Measurements from ENCODE around the gene MTUS2.
A peak's percentile ranks its signal among the peaks of the same experiment; 100 is the strongest.

The MTUS2 gene

DNA sequence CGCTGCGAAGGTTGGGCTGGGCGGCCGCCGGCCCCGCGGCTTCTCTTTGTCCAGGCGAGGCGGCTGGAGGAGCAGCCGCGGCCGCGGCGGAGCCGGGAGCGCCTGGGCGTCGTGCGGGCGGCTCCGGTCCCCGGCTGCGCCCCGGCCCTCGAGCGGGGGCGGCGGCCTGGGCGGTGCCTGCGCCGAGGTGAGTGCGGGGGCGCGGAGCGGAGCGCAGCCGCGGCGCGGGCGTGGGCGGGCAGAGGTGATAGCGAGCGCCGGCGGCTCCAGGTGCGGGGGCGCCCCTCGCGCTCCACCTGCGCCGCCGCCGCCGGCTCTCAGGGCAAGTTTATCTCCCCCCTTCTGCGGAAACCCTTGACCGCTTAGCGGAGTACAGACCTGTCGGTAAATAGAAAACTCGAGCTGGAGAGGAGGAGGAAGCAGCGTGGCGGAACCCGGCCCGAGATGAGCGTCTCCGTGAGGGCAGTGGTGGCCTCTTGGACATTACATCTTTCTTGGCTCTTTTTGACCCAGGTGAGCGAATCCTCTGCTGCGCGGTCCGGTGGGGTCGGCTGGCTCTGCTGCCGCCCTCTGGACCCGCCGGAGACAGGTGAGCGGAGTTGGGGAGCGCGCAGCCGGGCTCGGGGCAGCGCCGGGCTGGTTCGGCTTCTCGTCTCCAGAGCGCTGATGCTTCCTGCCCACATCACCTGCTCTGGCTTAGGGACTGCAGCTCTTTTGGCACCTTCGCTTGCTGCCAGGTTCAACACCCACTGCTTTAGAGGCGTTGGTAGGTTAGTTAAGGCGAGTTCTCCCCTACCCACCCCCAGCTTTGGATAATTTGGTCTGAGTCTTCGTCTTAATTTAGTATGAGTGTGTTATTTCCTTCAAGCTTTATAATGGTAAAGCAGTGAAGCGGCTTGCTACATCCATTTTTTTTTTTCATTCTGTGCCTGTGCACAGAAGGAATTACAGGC is at the start of gene MTUS2:
MTUS2 (plus strand) TSS at position 241 of the 953 bp plus-strand sequence.
- DNase-seq (ENCODE audit: low read depth in 2 of 2), result peak; percentile 17 to 58

DNA sequence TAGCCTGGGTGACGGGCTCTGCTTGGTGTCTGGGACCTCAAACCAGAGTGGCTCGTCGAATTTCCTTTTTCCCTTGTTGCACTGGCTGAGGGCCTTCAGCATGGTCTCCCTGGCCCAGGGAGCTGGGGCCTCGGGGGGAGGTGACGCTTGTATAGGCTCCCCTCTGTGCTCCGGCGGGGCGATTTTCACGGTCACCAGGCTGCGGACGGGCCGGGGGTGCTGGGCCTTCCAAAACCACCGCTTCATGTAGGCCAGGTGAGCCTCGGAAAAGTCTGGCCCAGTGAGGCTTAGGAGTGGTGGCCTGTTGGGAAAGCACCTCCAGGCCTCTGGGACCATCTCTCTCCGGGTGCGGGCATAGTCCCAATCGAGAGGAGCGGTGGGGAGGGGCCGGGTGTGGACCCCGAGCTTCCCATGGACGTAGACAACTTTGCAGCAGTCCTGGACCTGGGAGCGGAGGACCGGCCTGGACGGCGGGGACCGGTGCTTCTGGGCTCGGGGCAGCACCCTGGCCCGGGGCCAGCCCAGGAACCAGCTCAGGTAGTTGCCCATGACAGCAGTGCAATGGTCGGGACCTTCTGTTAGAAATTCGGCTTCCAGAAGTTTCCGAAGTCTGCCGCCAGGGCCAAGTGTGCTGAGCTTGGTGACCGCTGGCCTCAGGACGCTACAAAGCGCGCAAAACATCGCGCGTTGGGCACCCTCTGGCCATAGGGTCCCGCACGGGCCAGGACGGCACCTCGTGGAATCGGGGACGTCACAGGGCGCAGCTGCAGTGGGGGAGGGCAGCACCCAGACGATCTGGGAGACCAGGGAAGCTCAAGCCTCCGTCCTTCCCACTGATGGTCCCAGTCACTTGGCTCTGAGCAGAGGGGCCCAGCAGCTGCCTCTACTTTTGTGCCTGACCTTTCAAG is 41.6 kb upstream of the MTUS2 start:
- no peak for DNase-seq (ENCODE audit: low read depth in 2 of 2)

DNA sequence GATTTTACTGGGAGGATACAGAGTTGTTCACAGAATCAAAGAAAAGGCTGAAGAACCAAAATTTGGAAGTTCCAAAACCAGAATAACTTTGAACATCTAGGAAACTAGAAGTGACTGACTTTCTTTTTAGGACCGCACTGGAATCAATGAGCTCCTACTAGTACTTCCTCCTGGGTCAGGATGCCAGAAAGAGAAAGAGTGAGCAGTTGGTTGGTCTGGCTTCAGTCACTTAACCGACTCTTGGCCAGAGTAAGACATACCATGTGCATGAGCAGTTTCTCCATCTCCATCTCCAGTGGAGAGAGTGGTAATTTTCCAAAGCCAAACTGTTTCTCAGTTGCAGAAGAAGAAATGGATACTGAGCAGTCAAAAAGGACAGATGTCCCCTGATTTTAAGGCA is 27.1 kb upstream of the MTUS2 start:
- DNase-seq (ENCODE audit: low read depth in 2 of 2), result no peak

DNA sequence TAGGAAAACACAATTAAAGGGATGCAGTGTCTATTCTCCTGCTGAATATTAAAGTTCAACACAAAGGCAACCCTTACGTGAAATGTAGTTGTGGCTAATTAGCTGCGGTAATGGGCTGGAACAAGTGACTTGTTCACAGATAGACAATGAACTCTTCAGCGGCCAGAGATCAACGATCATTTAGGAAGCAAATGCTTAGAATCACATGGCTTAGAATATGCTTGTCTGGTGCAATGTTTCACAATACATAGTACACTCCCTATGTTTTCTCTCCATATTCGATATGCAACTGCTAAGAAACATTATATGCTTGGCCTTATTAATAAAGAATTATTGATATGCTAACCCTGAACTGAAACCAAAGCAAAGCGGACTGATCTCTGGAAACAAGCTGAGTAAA is 25.7 kb upstream of the MTUS2 start:
- DNase-seq (ENCODE audit: low read depth in 2 of 2), result no peak

DNA sequence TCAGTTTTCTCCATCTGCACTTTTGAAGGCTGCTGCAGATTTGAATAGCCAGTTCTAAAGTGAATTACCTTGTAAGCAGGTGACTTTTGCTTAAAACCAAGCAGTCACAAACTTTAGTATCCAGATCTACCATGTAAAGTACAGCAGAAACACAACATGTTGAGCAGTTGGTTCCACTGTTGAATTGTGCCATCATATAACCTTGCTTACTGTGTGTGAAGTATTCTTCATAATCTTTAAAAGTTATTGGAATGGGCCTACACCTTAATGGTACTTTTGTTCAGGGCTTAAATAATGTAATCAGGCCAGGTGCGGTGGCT is 23.2 kb upstream of the MTUS2 start:
- DNase-seq (ENCODE audit: low read depth in 2 of 2), result no peak

DNA sequence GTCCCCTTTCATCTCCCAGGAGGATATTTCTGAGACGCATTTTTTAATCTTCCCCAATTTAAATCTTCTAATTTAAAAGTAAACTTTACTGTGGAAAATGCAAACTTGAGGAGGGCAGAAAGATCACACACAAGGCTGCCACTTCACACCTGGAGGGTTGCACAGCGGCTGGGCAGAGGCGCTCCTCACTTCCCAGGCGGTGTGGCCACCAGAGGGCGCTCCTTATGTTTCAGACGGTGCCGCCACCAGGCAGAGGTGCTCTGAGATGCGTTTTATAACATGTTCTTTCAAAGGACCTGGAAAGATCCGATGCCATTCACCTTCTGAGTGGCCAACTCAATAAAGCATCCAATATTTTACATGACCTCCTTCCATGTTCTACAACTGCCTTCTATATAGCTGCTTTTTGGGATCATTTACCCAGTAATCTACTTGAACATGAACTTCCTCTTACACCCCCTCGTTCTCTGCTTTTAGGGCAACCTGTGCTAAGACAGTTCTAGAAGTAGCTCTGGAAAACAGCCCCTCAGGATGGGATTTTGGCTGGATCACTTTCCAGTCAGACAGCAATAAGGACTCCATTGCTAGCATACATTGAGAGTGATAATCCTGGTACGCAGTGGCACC is 14.8 kb upstream of the MTUS2 start:
- no peak for DNase-seq (ENCODE audit: low read depth in 2 of 2)

DNA sequence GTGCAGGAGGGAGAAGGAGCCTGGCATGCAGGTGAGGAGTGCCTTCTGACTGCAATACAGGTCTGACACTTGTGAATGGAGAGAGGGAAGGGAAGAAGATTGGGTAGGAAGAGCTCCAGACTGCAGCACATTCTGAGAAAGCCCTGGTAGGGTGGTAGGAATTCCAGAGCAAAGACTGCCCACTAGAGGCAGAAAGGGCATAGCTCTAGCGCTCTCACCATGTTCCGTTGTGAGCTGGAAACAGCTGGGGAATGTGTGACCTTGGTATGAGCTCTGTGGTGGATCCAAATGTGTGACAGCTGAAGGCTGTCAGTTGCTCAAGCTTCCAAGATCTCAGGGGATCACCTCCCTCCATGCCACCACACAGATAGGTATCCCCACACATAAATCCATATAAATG is 2.9 kb upstream of the MTUS2 start:
- no peak for DNase-seq (ENCODE audit: low read depth in 2 of 2)

DNA sequence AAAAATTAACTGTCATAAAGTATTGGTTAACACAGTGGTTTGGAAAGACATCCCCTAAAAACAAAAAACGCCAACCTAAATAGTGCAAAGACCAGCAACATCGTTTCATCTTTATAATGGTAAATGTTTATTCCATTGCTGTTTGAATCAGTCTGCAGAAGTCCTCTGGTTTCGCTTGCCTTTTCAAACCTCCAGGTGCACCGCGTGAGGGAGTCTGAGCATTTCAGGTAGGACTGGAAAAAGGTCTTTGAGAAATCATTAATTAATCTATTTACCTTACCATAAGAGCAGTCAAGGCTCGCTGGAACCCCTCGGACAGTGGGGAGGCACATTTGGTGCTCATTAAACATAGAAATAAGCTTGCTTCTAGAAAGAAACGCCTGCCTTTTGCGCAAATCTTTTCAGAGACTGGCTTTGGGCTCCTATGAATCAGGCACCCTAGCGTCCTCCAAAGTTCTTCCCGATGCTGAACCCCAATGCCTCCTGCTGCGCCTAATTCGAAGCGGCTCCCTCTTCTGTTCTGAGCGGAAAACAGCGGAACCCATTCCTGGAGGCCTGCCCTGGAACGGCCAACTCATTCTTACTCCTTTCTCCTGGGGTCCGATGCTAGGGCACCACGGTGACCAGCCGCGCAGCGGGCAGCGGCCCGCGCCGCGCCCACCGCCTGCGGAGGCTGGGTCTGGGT is 951 bp upstream of the MTUS2 start:
- DNase-seq (ENCODE audit: low read depth in 2 of 2), result no peak

DNA sequence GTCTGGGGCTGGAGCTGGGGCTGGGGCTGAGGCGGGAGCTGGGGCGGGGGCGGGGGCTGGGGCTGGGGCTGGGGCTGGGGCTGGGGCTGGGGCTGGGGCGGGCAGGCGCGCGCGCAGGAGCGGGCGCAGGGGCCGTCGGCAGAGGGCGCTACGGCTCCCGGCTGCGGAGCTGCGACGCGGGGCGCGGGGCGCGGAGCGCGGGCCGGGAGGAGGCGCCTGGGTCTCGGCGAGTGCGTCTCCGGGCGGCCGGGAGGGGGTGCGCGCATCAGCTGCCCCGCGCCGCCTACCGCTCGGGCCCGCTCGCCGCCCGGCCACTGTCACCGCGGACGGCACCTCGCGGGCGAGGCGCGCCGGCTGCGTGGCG is 422 bp upstream of the MTUS2 start:
- peak in 1 of 2 donors; percentile 8 for DNase-seq (ENCODE audit: low read depth in 2 of 2)

DNA sequence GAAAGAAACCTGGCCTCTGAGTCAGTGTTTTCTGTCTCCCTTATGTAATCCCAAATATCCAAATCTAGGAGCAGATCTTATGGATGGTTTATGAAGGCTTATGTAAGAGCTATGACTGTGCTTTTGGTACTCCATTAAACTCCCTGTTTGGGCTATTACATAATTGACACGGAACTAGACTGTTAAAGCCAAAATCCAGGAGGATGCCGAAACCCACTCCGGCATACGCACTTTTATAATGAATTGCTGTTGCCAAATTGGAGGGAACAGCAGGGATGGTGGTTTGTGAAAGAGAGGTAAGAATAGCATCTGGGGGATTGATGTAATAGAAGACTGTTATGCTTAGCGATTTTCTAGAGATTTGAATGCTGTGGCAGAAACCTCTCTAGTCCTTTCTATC is 2.0 kb downstream of the MTUS2 start:
- DNase-seq (ENCODE audit: low read depth in 2 of 2), result no peak

DNA sequence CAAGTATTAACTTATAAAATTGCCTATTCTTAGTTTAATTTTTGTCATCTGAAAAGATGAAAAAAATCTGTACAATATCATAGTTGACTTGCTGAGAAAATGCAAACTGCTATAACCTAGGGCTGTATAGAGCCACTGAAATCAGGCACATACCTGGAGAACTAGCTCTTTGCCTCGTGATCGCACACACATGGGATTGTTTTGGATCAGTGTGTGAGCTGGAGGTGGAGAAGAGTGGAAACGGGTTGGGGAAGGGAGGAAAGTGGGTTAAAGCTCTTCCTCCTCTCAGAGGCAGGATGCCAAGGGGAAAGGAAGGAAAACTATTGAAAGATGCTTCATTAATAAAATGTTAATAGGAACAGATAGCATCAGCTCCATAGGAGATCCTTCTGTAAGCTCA is 2.7 kb downstream of the MTUS2 start:
- DNase-seq (ENCODE audit: low read depth in 2 of 2), result no peak

DNA sequence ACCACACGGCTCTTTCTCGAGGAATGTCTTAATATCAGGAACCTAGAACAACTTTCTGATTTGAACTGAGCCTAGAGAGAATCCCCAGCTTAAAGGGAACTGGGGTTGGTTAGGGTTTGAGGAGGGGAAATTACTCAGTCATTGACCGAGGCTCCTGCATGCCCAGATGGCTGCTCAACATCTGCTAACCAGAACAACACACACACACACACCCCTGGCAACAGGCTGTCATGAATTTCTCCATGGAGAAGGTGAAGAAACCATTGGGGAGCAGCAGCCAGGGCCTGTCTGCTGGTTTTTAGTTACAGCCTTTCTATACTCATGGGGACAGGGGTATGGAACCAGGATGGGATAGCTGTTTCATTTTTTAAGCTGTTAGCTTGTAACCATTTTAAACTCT is 5.2 kb downstream of the MTUS2 start:
- no peak for DNase-seq (ENCODE audit: low read depth in 2 of 2)

DNA sequence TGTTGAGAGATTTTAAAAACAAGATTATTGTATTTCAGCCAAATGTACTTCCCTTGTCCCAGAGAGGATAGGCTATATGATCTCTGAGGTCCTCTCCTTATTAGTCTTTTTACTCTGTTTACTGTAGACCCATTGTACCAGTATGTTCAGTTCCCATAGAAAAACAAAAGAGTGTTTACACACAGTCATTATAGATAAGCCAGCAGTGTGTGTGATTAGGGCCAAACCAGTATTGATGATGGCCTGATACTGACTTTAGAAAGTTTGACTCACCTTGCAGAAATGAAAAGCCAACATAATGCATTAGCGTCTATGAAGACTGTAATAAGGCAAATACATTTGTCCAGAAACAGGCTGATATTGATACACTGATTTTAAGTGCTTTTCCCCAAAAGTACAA is 6.2 kb downstream of the MTUS2 start:
- no peak for DNase-seq (ENCODE audit: low read depth in 2 of 2)

DNA sequence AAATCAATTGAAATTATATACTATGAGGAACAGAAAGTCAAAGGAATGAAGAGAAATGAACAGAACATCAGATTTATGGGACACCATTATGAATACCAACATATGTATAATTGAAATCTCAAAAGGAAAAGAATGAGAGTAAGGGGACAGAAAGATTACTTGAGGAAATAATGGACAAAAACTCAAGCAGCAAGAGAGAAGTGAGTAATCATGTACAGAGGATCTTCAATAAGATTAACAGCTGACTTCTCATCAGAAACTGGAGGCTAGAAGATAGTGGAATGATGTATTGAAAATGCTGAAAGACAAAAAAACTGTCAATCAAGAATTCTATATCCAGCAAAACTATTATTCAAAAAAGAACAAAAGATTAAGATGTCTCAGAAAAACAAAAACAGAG is 10.4 kb downstream of the MTUS2 start:
- DNase-seq (ENCODE audit: low read depth in 2 of 2), result no peak

DNA sequence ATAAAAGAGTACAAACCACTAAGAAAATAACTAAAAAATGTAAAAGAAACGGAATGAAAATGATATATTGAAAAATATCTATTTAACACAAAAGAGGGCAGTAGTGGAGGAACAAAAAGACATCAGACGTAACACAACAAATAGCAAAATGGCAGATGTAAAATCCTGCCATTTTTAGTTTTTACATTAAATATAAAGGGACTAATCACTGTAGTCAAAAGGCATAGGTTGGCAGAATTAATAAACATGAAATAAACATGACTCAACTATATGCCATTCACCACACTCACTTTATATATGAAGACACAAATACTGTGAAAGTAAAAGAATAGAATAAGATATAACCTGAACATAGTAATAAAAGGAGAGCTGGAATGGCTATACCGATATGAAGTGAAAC is 11.0 kb downstream of the MTUS2 start:
- no peak for DNase-seq (ENCODE audit: low read depth in 2 of 2)

DNA sequence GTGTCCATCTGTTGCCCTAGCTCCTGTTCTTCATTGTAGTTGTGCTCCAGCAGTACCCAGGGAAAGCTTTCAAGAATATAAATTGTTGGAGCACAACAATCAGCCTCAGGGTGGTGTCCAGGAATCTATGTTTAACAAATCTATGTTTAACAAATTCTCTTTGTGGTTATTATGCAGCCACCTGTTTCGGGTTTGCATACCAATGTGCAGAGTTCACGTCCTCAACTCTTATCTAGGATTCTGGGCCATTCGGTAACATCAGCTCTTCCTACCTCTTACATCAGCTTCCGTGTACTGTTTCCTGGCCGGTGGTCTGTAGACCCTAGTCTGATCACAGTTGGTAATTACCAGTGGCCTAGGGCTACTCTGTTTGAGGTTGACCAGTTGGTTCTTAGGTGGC is 17.0 kb downstream of the MTUS2 start:
- DNase-seq (ENCODE audit: low read depth in 2 of 2), result no peak

DNA sequence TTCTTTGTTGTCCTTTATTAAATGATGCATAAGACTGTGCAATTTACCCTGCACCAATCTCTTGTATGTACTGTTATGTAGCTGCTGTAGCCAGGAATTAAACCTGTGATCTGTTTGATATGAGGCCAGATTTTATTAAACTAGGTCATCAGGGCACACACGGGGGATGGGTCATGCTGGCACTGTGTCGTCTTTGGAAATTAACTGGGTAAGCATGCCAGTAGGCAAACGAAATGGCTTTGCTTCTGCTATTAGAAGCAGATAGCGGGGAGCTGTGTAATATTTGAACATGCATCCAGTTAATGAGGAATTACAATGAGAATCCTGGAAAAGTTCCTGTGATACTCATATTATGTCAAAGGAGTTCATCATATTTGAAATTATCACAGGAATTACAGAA is 23.5 kb downstream of the MTUS2 start:
- DNase-seq (ENCODE audit: low read depth in 2 of 2), result no peak

DNA sequence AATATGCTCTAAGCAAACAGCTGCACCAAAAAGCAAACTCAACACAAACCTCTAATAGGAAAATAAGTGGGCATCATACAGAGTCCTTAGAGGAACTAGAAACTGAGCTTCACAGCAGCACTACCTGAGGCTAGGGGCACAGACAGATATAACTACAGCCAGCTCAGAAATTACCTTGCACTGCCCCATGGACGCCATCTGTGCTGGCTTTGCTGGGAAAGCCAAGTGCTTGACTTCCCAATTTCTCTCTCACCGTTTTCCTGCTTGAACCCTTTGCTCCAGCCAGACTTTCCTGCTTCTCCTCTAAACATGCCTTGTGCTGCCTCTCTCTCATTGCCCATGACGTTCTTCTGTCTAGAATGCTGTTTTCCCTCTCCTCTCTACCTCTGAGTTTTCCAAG is 29.3 kb downstream of the MTUS2 start:
- no peak for DNase-seq (ENCODE audit: low read depth in 2 of 2)

DNA sequence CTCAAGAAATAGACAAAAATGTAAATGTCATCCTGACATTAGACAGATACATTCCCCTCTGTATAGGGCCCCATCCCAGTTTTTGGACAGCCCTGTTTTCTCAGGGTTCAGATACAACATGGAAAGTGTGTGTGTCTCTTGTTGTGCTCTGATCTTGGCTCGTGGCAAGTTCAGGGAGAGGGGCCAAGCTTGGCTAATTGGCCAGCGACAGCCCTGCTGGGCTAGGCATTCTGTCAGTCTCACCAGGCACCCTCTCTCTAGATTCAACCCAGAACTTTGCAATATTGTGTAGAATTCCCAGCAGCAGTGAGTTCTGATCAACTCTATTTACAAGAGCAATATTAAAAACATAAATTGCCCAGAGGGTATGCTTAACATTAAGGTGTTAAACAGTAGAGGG is 30.1 kb downstream of the MTUS2 start:
- DNase-seq (ENCODE audit: low read depth in 2 of 2), result no peak

DNA sequence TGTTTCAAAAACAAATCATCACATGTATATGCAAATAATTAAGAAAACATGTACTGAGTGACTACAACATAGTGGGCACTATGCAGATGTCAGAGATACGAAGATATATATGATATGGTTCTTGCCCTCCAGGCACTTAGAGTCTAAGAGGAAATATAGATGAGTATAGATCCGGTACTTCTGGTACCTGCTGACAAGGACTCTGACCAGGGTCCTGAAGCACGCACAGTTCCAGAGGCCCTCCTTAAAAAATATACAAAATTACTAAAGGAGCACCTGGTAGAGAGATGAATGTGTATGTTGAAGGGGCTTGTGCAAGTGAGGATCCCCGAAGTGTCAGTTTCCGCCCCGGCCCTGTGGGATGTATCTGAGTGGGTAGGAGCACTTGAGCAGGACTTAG is 31.3 kb downstream of the MTUS2 start:
- no peak for DNase-seq (ENCODE audit: low read depth in 2 of 2)

DNA sequence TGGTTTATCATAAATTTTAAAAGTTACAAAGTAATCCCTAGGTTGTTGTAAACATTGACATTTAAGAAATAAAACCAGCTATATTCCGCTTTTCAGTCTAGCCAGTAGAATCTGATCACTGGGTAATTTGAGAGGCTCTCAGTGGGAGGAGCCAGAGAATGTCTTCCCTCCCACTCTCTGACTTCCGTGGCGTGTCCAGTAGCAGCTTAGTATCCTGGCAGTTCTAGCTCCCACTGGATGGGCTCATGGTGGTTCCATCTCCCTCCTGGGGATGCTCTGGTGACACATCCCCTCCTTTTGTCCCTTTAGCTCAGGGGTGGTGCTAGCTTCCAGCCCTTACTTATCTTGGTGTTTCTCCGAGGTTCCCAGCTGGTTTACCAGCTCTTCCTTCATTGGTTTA is 34.5 kb downstream of the MTUS2 start:
- DNase-seq (ENCODE audit: low read depth in 2 of 2), result no peak

DNA sequence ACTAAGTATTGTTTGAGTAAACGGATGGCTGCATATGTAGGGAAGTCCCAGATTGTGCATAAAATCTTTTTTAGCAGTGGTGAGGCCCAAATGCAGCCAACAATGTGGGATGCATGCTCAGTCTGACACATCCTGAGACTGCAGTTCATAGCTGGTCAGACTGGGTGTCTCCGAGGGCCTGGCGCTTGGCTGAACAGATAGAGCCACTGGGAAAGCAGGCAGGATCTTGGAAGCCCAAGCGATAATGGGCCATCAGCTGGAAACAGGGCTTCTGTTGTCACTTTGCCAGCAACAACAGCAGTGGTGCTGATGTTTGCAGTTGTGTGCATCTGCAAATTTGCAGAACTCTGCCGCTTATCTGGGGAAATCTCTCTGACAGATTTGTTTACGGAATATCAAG is 36.1 kb downstream of the MTUS2 start:
- no peak for DNase-seq (ENCODE audit: low read depth in 2 of 2)

Measured in stimulated activated CD8-positive, alpha-beta memory T cell treated with anti-CD3 and anti-CD28 coated beads, Interleukin-7, amount 100 ng/mL, for 4 hours (primary cell).